ENCODE results near the gene P2RY2.
"Not testable (repeated sequence)": the region's sequence is repeated elsewhere in the genome, so short reads cannot be mapped to it uniquely, and the experiment has no call there.

The P2RY2 gene

GRCh38 chr11:73188301-73188700, 29.8 kb upstream of the P2RY2 start:
- DNase-seq (ENCODE audit: low spot score), result no peak

GRCh38 chr11:73189315-73189714, 28.8 kb upstream of the P2RY2 start:
- peak; percentile 71 for DNase-seq (ENCODE audit: low spot score)

GRCh38 chr11:73189723-73190556, 28.1 kb upstream of the P2RY2 start:
- no peak for DNase-seq (ENCODE audit: low spot score)

- DNase-seq (ENCODE audit: low spot score), result no peak
Observed at GRCh38 chr11:73190557-73190885, 27.6 kb upstream of the P2RY2 start.

- no peak for DNase-seq (ENCODE audit: low spot score)
Observed at GRCh38 chr11:73191151-73191550, 26.9 kb upstream of the P2RY2 start.

GRCh38 chr11:73192272-73192671, 25.8 kb upstream of the P2RY2 start:
- no peak for DNase-seq (ENCODE audit: low spot score)

- DNase-seq (ENCODE audit: low spot score), result no peak
Observed at GRCh38 chr11:73193251-73194033, 24.6 kb upstream of the P2RY2 start.

- no peak for DNase-seq (ENCODE audit: low spot score)
Observed at GRCh38 chr11:73194034-73194507, 24.0 kb upstream of the P2RY2 start.

- DNase-seq (ENCODE audit: low spot score), result no peak
Observed at GRCh38 chr11:73194593-73194992, 23.5 kb upstream of the P2RY2 start.

GRCh38 chr11:73195191-73196007, 22.7 kb upstream of the P2RY2 start:
- no peak for DNase-seq (ENCODE audit: low spot score)

- DNase-seq (ENCODE audit: low spot score), result no peak
Observed at GRCh38 chr11:73196576-73196975, 21.5 kb upstream of the P2RY2 start.

GRCh38 chr11:73197348-73197747, 20.7 kb upstream of the P2RY2 start:
- DNase-seq (ENCODE audit: low spot score), result no peak

GRCh38 chr11:73197787-73198186, 20.3 kb upstream of the P2RY2 start:
- DNase-seq (ENCODE audit: low spot score), result not testable (repeated sequence)

GRCh38 chr11:73198677-73199076, 19.4 kb upstream of the P2RY2 start:
- DNase-seq (ENCODE audit: low spot score), result no peak

GRCh38 chr11:73199446-73199845, 18.6 kb upstream of the P2RY2 start:
- no peak for DNase-seq (ENCODE audit: low spot score)

GRCh38 chr11:73200256-73200655, 17.8 kb upstream of the P2RY2 start:
- DNase-seq (ENCODE audit: low spot score), result no peak

GRCh38 chr11:73201249-73201648, 16.8 kb upstream of the P2RY2 start:
- no peak for DNase-seq (ENCODE audit: low spot score)

GRCh38 chr11:73201888-73202780, 15.9 kb upstream of the P2RY2 start:
- DNase-seq (ENCODE audit: low spot score), result no peak

- DNase-seq (ENCODE audit: low spot score), result no peak
Observed at GRCh38 chr11:73203322-73203721, 14.8 kb upstream of the P2RY2 start.

GRCh38 chr11:73203790-73204189, 14.3 kb upstream of the P2RY2 start:
- no peak for DNase-seq (ENCODE audit: low spot score)

GRCh38 chr11:73204711-73205121, 13.4 kb upstream of the P2RY2 start:
- DNase-seq (ENCODE audit: low spot score), result peak; percentile 68

Measured in pons (tissue), 1 donor.